Coronary artery (tissue), 2 donors: ENCODE measurements around the gene CHN2.

Source experiments
- DNase-seq: peaks from one replicate; pipeline ENCODE4 v3.0.0-alpha.2; 2017; ENCODE audit warnings: low spot score
- H3K27ac ChIP-seq, 2 donors: fragments of 200-600 bp; sonication (generic); one replicate each; pipeline ENCODE4 v1.5.1; 2016 to 2019
- H3K4me3 ChIP-seq: fragments of 200-600 bp; sonication (generic); 2 replicates; pipeline ENCODE4 v1.5.1; 2016; ENCODE audit warnings: mild to moderate bottlenecking, moderate library complexity
- CTCF ChIP-seq: fragments of 200-600 bp; sonication (generic); IDR thresholded peaks from one replicate; pipeline ENCODE4 v1.5.1; 2019; ENCODE audit warnings: antibody characterized with exemption

CHN2 gene

GRCh38 chr7:29163854-29164253 is 30.7 kb upstream of the CHN2 start:
- no peak for DNase-seq
- no peak overlapping the region for H3K27ac ChIP-seq
- TF ChIP-seq CTCF, result no peak
- no peak overlapping the region for H3K4me3 ChIP-seq

GRCh38 chr7:29167721-29168120 is 26.9 kb upstream of the CHN2 start:
- no peak for DNase-seq
- no peak overlapping the region for H3K27ac ChIP-seq
- TF ChIP-seq CTCF, result no peak
- H3K4me3 ChIP-seq, result no peak overlapping the region

DNA sequence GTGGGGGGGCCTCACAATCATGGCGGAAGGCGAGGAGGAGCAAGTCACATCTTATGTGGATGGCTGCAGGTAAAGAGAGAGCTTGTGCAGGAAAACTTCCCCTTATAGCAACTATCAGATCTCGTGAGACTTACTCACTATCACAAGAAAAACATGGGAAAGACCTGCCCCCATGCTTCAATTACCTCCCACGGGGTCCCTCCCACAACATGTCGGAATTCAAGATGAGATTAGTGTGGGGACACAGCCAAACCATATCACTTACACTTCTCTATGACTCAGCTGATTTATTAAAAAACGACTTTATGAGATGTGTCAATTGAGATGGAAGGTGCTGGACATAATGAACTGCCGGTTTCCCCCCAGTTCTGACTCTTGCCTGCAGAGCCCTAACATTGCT is 23.8 kb upstream of the CHN2 start:
- DNase-seq, result no peak
- no peak for TF ChIP-seq CTCF
- H3K27ac ChIP-seq, result no peak overlapping the region
- no peak overlapping the region for H3K4me3 ChIP-seq

- DNase-seq, result no peak
- no peak for TF ChIP-seq CTCF
- H3K4me3 ChIP-seq, result no peak overlapping the region
- H3K27ac ChIP-seq, result no peak overlapping the region
Observed at GRCh38 chr7:29173458-29173857, 21.1 kb upstream of the CHN2 start.

DNA sequence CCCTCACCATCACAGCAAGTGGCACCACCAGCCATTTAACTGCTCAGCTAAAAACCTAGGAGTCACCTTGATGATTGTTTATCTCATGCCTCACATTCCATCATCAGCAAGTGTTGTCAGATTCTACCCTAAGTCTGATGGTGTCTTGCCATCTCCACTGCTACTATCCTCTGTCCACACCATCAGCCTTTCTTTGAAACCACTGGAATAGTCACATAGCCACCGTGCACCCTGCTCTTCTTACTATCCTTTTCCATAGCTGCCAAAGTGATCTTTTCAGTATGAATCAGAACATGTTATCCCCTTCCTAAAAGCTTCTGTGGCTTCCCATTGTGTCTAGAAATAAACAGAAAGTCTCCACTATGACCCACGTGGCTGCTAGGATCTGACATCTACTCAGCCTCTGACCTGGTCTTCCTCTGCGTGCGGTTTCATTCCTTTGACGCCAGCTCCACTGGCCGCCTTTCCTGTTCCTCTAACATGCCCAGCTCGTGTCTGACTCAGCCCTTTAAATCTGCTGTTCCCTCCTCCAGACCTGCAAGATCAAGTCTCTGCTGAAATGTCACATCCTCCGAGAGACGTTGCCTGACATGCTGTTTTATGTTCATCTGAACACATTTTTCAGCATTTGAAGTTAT is 16.5 kb upstream of the CHN2 start:
- peak overlapping the region in 1 of 2 donors; percentile 67 for H3K27ac ChIP-seq

DNA sequence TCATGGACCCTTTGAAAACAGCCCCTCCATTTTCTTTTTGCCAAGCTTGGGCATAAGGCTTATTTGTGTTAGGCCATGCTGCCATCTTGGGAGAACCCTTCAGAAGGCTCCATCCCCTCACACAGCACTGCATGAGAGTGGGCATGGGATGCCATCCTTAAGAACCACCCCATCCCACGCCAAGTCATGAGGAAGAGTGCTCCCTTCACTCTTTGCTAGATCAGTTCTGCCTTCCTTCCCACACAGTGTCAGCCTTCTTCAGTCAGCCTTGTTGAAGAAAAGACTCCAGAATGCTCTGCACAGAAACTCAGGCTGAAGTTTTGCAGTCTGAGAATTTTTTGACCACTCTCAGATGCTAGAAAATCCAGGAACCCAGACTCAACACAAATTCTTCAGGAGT is 15.5 kb upstream of the CHN2 start:
- no peak for DNase-seq
- H3K4me3 ChIP-seq, result no peak overlapping the region

More for the DNA sequence above, 16.5 kb upstream of the CHN2 start:
- no peak overlapping the region for H3K4me3 ChIP-seq
- TF ChIP-seq CTCF, result no peak
- no peak for DNase-seq

More for the DNA sequence above, 15.5 kb upstream of the CHN2 start:
- TF ChIP-seq CTCF, result no peak
- no peak overlapping the region for H3K27ac ChIP-seq
